Neural progenitor cell (in vitro differentiated cells): ENCODE results near the gene KRT12.

Experiments
- CTCF ChIP-seq: fragments of 200-600 bp; sonication (generic); IDR thresholded peaks from 2 replicates; pipeline ENCODE4 v1.5.1; 2017; ENCODE audit warnings: antibody characterized with exemption, mild to moderate bottlenecking
- EZH2phosphoT487 ChIP-seq: fragments of 200-600 bp; sonication (generic); IDR thresholded peaks from 2 replicates; pipeline ENCODE4 v1.6.1; 2017; ENCODE audit warnings: antibody characterized with exemption

GRCh38 chr17:40910441-40910841, 43.4 kb upstream of the KRT12 start:
- TF ChIP-seq CTCF (no peak), EZH2phosphoT487 (no peak)
